KBM-7 (cell line): ENCODE results near the gene HOXA7.

Experiments
- DNase-seq: peaks from one replicate; pipeline ENCODE4 v3.0.0-alpha.2; 2015
- in situ Hi-C: fragments of 300-500 bp; cut with MboI; formaldehyde crosslinking; loops from 2 replicates; pipeline ENCODE4 v1.14.3; 2020; ENCODE audit warnings: low sequenced_read_pairs, low pct_unique_long_range_greater_than_20kb, mixed read lengths

Gene HOXA7

GRCh38 chr7:27154901-27155815 is 1.3 kb downstream of the HOXA7 start:
- DNase-seq: peak; percentile 76
- in situ Hi-C loops: loop anchor here (10.0 to 25.0 kb wide), 2 partner anchors 300 to 1293 kb away; no protein-coding TSS in a partner anchor

DNA sequence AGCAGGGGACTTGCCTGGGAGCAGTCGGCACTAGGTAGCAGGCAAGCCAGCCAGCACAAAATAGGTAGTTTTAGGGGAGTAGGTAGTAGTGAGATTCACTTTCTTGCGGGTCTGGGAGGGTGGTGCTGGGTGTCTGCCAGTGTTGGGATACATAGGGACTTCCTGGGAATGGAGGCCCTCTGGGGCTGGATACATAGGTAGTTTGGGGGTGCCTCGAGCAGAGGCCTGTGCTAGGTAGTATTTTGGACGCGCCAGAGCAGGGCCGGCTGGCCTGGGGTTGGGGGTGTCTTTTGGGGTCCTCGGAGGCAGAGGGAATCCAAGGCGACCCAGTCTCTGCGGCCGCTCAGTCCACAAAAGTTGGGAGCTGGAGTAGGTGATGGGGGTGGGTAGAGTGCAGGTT is 2.1 kb downstream of the HOXA7 start:
- no peak for DNase-seq
- in situ Hi-C loops: loop anchor here (10.0 to 25.0 kb wide), 2 partner anchors 300 to 1292 kb away; no protein-coding TSS in a partner anchor

- in situ Hi-C loops: loop anchor here (10.0 to 25.0 kb wide), 2 partner anchors 299 to 1291 kb away; no protein-coding TSS in a partner anchor
These were observed 2.9 kb downstream of the HOXA7 start for GRCh38 chr7:27153526-27153925.

GRCh38 chr7:27152816-27153442 is 3.5 kb downstream of the HOXA7 start:
- no peak for DNase-seq
- in situ Hi-C loops: loop anchor here (10.0 to 25.0 kb wide), 2 partner anchors 298 to 1291 kb away; no protein-coding TSS in a partner anchor

More at GRCh38 chr7:27153526-27153925, 2.9 kb downstream of the HOXA7 start:
- no peak for DNase-seq

DNA sequence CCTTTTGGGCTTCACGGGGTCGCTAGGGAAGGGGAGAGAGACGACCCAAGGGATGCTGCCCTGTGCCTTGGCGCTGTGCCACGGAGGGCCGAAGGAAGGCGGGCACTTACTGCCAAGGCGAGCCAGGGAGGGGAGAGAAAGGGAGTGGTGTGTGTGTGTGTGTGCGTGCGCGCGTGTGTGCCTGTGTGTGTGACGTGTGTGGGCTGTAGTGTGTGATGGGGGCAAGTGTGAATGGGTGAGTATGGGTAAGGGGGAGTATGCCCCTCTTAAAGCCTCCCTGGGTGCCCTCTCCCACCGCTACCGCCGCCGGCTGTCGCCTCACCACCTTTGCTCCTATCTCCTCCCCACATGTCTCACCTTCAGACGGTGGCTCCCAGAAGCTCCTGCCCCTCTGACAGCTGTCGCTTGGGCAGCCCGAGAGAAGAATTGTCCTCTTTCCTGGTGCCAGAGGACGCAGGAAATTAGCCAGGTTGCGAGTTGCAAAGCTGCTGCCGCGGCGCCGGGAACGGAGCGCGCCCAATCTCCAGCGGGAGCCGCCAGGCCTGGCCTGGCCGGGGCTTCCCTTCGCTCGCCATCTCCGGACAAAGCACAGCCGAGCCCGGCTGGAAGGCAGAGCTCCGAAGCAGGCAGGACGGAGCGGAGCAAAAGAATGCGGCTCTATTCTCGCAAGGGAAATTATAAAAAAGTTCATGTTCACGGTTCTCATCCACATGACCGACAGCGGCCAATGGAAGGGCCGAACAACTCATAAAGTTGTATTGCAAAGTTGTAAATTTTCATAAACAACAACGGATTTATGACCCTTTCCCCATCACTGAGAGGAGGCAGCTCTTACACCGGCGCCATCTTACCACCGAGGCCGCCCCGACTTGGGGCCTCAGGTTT is 4.3 kb downstream of the HOXA7 start, which contains the start of gene HOXA3:
HOXA3 (minus strand) TSS at position 653 of the 885 bp plus-strand sequence. CDS start 41,943 bp downstream, outside the sequence.
- peak; percentile 52 for DNase-seq

DNA sequence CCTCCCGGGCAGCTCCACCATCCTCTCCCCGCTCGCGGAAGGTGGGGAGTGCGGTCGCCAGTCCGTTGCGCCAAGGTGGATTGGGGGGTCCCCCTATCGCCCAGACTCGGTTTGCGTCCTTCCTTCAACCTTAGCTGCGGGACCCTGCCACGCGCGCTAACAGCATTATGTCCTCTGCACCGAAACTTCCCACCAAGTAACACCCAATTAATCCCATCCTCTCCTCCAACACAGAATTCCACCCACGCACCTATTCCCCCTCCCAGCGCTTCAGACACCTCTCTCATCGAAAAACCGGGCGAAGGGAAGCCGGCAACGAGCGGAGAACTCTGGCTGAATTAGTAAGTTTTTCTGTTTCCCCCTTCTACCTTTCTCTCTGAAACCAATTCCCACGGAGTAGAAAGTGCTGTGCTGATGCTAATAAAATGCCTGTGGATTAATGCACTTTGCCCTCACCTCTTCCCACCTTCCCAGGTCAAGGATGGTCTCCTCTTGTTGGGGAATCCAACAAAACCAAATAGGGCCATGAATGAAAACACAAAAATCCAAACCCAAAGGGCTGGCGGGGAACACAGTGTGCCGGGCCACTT is 5.0 kb downstream of the HOXA7 start:
- DNase-seq: no peak

More for the DNA sequence above, 4.3 kb downstream of the HOXA7 start, which contains the start of gene HOXA3:
- in situ Hi-C loops: loop anchor here (10.0 to 25.0 kb wide), 2 partner anchors 297 to 1290 kb away; no protein-coding TSS in a partner anchor

GRCh38 chr7:27150568-27151340 is 5.7 kb downstream of the HOXA7 start:
- in situ Hi-C loops: loop anchor here (10.0 to 25.0 kb wide), 2 partner anchors 296 to 1288 kb away; no protein-coding TSS in a partner anchor
- DNase-seq: peak; percentile 92

More for the DNA sequence above, 5.0 kb downstream of the HOXA7 start:
- in situ Hi-C loops: loop anchor here (10.0 to 25.0 kb wide), 2 partner anchors 297 to 1289 kb away; no protein-coding TSS in a partner anchor

DNA sequence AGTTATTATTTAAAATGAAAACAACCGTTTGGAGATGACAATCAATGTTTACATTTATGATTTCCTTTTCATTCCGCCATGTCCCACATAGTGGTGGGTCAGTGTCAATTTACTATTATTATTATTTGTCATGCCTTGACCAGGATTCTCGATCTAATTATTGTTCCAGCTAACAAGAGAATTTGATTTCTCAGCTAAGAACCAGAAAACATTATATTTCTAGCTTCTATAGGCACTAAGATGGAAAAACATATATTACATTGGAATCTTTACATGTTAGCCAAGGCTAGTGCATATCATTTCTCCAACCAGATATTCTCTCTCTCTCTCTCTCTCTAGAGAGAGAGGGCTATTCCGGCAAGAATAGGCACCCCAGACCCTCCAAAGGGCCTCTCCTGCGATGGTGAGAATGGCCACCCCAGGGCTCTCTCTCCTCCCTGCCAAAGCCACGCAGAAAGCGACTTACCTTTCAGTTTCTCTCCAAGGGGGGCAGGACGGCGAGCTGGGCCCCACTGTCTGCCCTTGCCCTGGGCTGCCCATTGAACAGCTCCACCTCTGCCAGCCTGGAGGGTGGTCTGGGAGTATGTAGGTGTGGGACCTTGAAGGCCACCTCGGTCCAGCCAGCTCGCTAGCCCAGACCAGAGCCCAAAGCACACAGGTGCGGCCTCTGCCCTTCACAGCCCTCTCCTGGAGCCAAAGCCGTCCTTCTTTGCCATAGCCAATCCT is 6.5 kb downstream of the HOXA7 start:
- no peak for DNase-seq
- in situ Hi-C loops: loop anchor here (10.0 to 25.0 kb wide), 2 partner anchors 295 to 1288 kb away; no protein-coding TSS in a partner anchor

DNA sequence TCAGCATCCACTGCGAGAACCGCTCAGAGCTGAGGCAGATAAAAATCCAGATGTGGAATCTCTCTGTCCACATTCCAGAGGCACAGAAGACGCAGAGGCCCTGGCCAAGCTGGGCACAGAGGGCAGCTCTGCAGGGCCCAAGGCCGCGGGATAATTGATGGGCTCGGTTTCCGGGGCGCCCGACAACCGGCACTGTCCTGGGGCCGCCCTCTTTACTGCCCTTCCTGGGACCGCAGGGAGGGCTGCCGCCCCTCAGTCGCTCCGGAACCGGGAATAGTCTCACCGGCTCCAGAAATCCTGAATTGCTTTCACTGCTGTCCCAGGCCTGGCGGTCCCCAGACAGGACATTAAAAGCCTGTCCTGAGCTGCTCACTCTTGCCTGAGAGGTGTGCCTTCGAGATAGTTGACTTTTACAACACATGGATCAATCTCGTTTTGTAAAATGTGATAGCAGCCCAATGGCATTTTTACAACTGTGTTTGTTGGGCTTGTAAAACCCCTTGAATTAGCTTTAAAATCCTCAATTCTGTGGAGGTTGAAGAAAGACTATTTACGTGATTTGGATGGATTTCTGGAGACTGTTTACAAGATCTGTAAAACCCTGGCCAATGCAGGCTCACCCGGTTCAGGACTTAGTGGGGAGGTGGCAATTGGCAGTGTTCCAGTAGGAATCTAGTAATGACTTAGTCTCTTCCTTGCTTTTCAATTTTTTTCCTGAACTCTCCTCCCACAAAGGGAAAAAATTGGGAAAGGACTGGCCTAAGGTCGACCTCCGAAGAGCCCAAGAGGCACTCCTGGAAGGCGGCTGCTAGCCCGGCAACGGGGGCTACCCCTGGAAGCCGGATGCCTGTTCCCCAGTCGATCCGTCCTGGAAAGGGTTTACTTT is 7.5 kb downstream of the HOXA7 start:
- in situ Hi-C loops: no loop called here
- peak; percentile 37 for DNase-seq

DNA sequence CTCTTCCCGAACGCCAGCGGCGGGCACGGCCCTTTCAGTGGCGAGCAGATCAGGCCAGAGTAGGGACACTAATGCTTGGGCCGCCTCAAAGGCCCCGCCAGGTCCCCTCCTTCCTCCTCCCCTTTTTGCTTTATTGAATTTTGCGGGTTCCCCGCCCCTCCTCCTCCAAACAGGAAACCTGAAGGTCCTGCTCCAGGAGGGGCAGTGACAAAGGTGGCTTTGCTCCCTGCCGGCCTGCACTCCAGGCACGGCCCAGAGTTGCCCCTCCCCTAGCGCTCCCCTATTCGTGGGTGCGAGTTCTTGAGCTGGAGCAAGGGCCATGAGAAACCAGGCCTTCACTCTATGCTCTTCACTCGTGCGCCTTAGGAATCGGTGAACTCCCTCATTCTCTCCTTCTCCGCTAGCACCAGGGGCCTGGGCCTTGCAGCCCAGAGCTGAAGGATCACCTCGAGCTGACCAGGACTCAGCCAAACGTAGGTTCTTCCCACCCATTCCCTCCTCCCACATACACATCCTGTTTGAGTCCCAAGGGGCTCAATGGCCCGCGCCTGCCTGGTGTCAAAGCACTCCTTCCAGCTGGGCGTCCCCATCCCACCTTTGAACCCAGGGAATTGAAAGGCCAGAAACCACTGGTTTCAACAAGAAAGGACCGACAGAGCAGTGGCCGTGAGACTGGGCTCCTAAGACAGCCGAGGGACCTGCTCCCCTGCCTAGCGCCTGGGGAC is 8.3 kb downstream of the HOXA7 start:
- peak; percentile 7 for DNase-seq
- in situ Hi-C loops: no loop called here

GRCh38 chr7:27147199-27148030 is 9.1 kb downstream of the HOXA7 start, which contains the start of gene HOXA6:
HOXA6 (minus strand) TSS chr7:27147774; CDS start chr7:27147749, 25 bp downstream.
- in situ Hi-C loops: no loop called here
- DNase-seq: no peak

DNA sequence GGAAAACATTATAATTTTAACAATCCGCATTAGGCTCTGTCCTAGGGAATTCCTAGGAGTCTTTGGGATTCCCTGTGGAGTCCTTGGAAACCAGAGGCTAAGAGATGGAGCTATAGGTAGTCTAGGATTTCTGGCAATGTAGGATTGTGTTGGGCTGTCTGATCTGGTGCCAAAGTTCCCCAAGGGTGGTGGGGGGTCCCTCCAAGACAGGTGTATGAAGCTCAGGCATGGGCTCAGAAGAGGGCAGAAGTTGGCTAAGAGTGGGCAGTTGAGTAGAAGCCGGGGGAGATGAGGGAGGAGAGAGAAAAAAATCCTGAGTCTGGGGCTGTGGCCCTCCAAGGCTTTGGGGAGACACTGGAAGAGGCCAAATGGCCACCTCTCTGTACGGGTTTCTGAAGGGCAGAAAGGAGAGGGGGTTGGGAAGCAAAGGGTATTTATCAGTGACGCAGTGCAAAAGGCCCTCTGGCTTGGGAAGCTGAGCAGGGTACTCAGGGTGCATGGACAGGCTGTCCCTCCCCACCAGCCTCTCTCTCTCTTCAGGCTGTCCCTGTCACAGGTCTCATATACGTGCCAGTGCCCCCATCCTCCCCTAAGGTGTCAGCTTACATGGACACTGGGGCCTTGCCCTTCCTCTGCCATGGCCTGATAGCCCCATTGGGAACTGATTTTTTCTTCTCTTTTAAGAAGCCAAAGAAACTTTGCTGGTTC is 9.8 kb downstream of the HOXA7 start:
- DNase-seq: no peak

DNA sequence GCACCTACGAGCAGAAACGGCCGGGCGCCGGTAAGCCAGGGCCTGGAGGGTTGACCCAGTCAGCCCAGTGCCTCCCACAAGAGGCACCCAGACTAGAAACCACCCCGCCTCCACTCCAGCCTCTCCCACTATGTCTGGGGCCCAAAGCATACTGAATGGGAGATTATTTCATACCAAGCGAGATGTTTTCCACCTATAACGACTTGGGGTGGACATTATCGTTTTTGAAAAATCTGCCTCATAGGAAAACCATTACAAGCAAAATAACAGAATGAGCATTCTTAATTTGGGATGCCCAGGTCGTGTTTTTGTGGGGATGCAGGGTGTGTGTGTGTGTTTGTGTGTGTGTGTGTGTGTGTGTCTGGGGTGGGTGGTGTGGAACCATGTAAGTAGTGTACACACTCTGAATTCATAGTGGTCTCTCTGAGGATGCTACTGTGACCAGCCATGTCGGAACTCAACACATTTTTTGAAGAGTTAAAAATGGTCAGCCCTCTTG is 10.5 kb downstream of the HOXA7 start:
- no peak for DNase-seq
- in situ Hi-C loops: no loop called here

More for the DNA sequence above, 9.8 kb downstream of the HOXA7 start:
- in situ Hi-C loops: no loop called here
